ENCODE measurements around the gene CDH13. TPM values are rescaled to one million over a fixed set of nuclear protein-coding genes. Genes with fewer than 3 reads are reported as not detected.

CDH13 gene
- total and polyA plus RNA-seq, 2 experiments from 2014 or later: 2.9 to 4.8 TPM

- no peak for DNase-seq (ENCODE audit: low read depth in 1 of 2, low spot score in 1 of 2)
- TF ChIP-seq CTCF (IDR thresholded peaks at IDR 0.05; ENCODE audit: low read depth, low read length): no peak
- no peaks in the 10 kb centered on the region for H3K4me1 ChIP-seq (ENCODE audit: low read depth)
- H3K4me3 ChIP-seq: no peak overlapping the region
- H3K27me3 ChIP-seq: no peaks in the 10 kb centered on the region
- no peaks in the 10 kb centered on the region for H3K36me3 ChIP-seq
- no peak overlapping the region for H3K27ac ChIP-seq
- H3K9me3 ChIP-seq (ENCODE audit: low read depth): no peaks in the 10 kb centered on the region
These were observed 950.4 kb downstream of the CDH13 start for GRCh38 chr16:83577078-83577745.

GRCh38 chr16:83578171-83578570 is 951.4 kb downstream of the CDH13 start:
- no peak for TF ChIP-seq CTCF (IDR thresholded peaks at IDR 0.05; ENCODE audit: low read depth, low read length)
- Histone ChIP-seq H3K27ac (no peak overlapping the region), H3K4me1 (ENCODE audit: low read depth) (no peaks in the 10 kb centered on the region), H3K36me3 (no peaks in the 10 kb centered on the region), H3K27me3 (no peaks in the 10 kb centered on the region), H3K9me3 (ENCODE audit: low read depth) (no peaks in the 10 kb centered on the region), H3K4me3 (no peak overlapping the region)
- no peak for DNase-seq (ENCODE audit: low read depth in 1 of 2, low spot score in 1 of 2)

- Histone ChIP-seq H3K27ac (no peak overlapping the region), H3K27me3 (no peaks in the 10 kb centered on the region), H3K36me3 (no peaks in the 10 kb centered on the region), H3K9me3 (ENCODE audit: low read depth) (no peaks in the 10 kb centered on the region), H3K4me1 (ENCODE audit: low read depth) (no peaks in the 10 kb centered on the region), H3K4me3 (no peak overlapping the region)
- DNase-seq (ENCODE audit: low read depth in 1 of 2, low spot score in 1 of 2): no peak
- TF ChIP-seq CTCF (IDR thresholded peaks at IDR 0.05; ENCODE audit: low read depth, low read length): no peak
These were observed 952.3 kb downstream of the CDH13 start for GRCh38 chr16:83579027-83579426.

GRCh38 chr16:83579436-83579835 is 952.7 kb downstream of the CDH13 start:
- H3K9me3 ChIP-seq (ENCODE audit: low read depth): no peaks in the 10 kb centered on the region
- H3K27ac ChIP-seq: no peak overlapping the region
- no peaks in the 10 kb centered on the region for H3K27me3 ChIP-seq
- H3K36me3 ChIP-seq: no peaks in the 10 kb centered on the region
- DNase-seq (ENCODE audit: low read depth in 1 of 2, low spot score in 1 of 2): no peak
- no peak for TF ChIP-seq CTCF (IDR thresholded peaks at IDR 0.05; ENCODE audit: low read depth, low read length)
- H3K4me1 ChIP-seq (ENCODE audit: low read depth): no peaks in the 10 kb centered on the region
- H3K4me3 ChIP-seq: no peak overlapping the region

GRCh38 chr16:83581082-83581481 is 954.3 kb downstream of the CDH13 start:
- Histone ChIP-seq H3K36me3 (no peaks in the 10 kb centered on the region), H3K4me3 (no peak overlapping the region), H3K27me3 (no peaks in the 10 kb centered on the region), H3K9me3 (ENCODE audit: low read depth) (no peaks in the 10 kb centered on the region), H3K4me1 (ENCODE audit: low read depth) (no peaks in the 10 kb centered on the region), H3K27ac (no peak overlapping the region)
- DNase-seq (ENCODE audit: low read depth in 1 of 2, low spot score in 1 of 2): no peak
- no peak for TF ChIP-seq CTCF (IDR thresholded peaks at IDR 0.05; ENCODE audit: low read depth, low read length)

All from cardiac muscle cell (in vitro differentiated cells and primary cell).